ENCODE measurements around the gene CCDC148.

The CCDC148 gene
- total RNA-seq: 0 to 0.19 (median 0) reads per million in 9 experiments

DNA sequence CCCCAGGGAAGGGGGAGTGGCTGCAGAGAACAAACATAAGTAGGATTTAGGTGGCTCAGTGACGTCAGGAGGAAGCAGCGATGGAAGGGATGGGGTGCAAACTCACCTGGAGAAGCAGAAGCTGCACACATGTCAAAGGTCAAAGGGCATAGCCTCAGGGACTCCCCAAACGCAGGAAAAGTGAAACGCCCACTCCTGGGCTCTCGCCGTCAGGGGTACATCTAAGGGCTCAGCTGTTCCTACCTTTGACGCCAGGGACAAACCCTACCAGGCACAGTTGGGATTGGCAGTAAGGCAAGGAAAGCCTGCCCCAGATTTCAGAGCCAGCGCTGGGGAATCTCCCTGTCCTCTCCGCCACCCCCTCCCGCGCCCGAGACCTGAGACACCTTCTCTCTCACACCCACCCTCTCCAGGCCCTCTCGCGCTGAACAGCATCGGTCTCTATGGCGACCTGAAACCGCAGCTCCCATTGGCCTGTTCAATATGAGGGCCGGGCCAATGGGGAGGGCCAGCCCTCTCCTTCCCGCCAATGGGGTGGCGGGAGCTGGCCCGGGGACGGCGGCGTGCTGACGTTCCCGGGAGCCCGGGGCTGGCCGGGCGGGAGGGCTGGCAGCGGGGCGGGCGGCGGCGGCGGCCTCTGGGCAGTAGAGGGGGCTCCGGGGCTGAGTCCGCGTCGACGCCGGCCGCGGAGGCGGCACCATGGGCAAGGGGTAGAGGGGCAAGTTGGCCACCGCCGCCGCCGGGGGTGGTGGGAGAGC lies at the start of gene CCDC148, which contains the start of gene PKP4:
CCDC148 (minus strand) TSS at position 445 of the 758 bp plus-strand sequence; CDS start at position 131, 314 bp downstream.
PKP4 (plus strand) TSS at position 644 of the 758 bp plus-strand sequence. CDS start 76,233 bp downstream, outside the sequence.
- peak; percentile 86 to 88 (median 87) for DNase-seq
- Mint-ChIP-seq H3K4me3 (peak within 1 kb of the TSS; percentile 92), H3K36me3 (ENCODE audit: insufficient read depth) (peaks cover 13% of the 10 kb centered on the region), H3K4me1 (ENCODE audit: low read depth in 2 of 2) (peaks cover 17 to 21% of the 10 kb centered on the region in 2 donors), H3K9me3 (no peaks in the 10 kb centered on the region), H3K27ac (peak within 1 kb of the TSS; percentile 89 to 94), H3K27me3 (no peaks in the 10 kb centered on the region)
- peak; percentile 88 for ATAC-seq (replicated peaks)

DNA sequence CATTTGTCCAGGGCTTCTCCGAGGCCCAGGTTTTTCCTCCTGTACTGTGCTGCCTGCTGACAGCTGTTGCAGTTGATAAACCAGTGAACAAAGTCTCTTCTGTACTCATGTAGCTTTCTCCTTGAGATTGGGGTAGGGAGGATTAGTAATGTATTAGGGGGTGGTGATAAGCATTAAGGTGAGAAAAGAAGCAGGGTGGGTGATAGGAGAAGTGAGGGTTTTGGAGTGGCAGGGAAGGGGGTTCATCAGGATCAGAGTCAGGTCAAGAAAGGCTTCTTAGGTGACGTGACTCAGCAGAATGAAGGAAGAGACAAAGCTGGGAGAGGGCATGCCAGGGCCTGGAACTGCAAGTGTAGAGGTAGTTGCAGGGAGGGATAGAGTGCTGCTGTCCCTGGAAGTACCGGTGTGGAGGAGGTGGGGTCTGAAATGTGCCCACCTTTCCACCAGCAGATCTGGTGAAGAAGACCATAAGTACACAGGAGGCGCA lies 48.9 kb upstream of the CCDC148 start:
- Mint-ChIP-seq H3K36me3 (ENCODE audit: insufficient read depth) (no peaks in the 10 kb centered on the region), H3K4me3 (no peak overlapping the region), H3K9me3 (no peaks in the 10 kb centered on the region), H3K27me3 (no peaks in the 10 kb centered on the region), H3K4me1 (ENCODE audit: low read depth in 2 of 2) (peaks cover 12 to 14% of the 10 kb centered on the region in 2 donors), H3K27ac (no peak overlapping the region)
- DNase-seq (no peak), ATAC-seq (replicated peaks) (no peak)

DNA sequence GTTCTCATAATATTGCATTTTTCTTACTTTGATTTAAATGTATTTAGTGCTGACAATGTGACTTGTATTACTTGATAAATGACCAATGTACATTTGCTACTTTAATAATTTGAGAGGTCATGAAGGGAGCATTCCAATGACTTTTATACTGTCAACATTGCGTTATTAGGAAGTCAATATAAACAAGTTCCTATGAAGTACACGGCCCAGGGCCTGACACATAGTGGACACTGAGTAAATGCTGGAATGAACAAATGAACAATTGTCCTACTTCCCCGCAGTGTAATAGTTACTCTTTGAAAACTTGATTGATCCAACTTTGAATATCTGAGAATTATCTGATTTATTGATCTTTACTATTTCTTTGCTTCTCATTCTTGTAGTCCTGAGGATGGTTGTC lies 47.5 kb upstream of the CCDC148 start:
- H3K27me3 Mint-ChIP-seq: no peaks in the 10 kb centered on the region

DNA sequence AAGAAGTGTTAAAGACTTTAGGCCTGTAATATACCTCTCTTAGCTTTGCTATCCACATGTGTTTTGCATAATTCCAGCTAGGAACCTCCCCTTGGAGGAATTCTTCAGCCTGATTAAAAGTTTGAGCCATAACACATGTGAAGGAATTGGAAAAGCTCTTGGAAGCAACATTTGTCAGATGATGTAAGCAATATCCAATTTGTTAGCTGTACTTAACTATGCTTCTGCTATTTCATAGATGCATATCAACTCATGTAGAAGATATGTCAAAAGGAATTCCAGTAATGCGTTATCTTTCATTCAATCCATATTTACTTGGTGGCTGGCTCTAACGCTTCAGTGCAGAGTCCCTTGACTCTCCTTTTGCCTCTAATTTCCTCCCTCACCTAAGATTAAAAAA lies 46.4 kb upstream of the CCDC148 start:
- Mint-ChIP-seq H3K4me3 (no peak overlapping the region), H3K27ac (no peak overlapping the region), H3K9me3 (no peaks in the 10 kb centered on the region), H3K4me1 (ENCODE audit: low read depth in 2 of 2) (peaks cover 12% of the 10 kb centered on the region in 2 donors), H3K36me3 (ENCODE audit: insufficient read depth) (no peaks in the 10 kb centered on the region), H3K27me3 (no peaks in the 10 kb centered on the region)
- ATAC-seq (replicated peaks) (no peak), DNase-seq (no peak)

More for the DNA sequence above, 47.5 kb upstream of the CCDC148 start:
- Mint-ChIP-seq H3K4me3 (no peak overlapping the region), H3K27ac (no peak overlapping the region), H3K4me1 (ENCODE audit: low read depth in 2 of 2) (peaks cover 12% of the 10 kb centered on the region in 2 donors), H3K36me3 (ENCODE audit: insufficient read depth) (no peaks in the 10 kb centered on the region), H3K9me3 (no peaks in the 10 kb centered on the region)
- ATAC-seq (replicated peaks): no peak
- DNase-seq: no peak

DNA sequence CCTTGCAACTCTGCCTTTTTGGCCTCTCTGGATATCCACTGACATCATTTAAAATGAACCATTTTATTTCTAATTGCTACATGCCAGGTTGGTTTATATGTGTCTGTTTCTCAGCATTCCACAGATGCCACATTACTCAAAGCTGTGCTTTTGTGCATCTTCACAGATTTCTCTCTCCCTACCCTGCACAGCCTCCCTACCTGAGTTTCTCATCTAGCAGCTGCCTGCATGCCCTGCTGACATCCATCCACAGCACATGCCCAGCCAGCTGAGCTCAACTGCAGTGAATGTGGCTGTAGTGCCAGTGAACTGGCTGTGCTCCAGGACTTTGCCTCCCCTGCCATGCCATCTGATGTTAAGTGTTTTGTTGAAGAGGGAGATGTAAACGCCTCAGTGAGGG lies 44.7 kb upstream of the CCDC148 start:
- peaks cover 5 to 7% of the 10 kb centered on the region in 2 donors for H3K4me1 Mint-ChIP-seq (ENCODE audit: low read depth in 2 of 2)
- no peaks in the 10 kb centered on the region for H3K27me3 Mint-ChIP-seq
- no peak for DNase-seq
- no peaks in the 10 kb centered on the region for H3K36me3 Mint-ChIP-seq (ENCODE audit: insufficient read depth)
- no peak for ATAC-seq (replicated peaks)
- no peak overlapping the region for H3K4me3 Mint-ChIP-seq
- no peaks in the 10 kb centered on the region for H3K9me3 Mint-ChIP-seq
- no peak overlapping the region for H3K27ac Mint-ChIP-seq

DNA sequence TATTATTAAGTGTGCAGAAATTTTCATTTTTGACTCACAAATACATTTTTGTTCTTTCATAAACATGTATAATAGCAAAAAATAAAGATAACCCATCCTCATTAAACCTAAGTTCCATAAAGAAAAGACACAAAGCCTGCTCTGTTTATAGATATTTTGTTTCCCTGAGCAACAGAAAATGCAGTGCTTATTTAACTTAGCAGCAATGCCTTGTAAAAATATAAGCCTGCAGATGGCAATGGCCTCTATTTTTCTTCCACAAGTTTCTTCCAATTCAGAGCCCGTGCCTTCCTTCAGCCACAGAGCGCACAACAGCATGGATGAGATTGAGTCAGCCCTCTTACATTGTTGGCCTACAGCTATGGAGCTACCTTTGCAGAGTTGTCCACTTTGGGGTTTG lies 43.8 kb upstream of the CCDC148 start:
- H3K4me1 Mint-ChIP-seq (ENCODE audit: low read depth in 2 of 2): peaks cover 1 to 5% of the 10 kb centered on the region in 2 donors

DNA sequence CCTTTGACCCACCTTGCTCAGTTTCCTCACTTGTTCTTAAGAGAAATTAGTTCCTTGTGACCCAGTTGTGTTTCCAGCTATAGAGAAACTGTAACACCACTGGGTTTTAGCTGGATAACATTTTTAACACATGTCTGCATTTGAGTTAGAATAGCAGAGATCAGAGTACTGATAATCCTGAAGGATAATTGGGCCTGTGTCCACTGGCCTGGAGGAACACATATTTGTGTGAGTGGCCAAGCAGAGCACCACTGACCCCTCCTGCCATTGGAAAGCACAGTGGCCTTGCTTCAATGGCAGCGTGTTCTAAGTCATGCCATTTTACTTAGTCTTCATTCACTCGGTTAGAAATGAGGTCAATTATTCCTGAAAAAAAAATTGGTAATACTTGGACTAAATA lies 42.8 kb upstream of the CCDC148 start:
- Mint-ChIP-seq H3K27me3 (no peaks in the 10 kb centered on the region), H3K27ac (no peak overlapping the region), H3K4me1 (ENCODE audit: low read depth in 2 of 2) (peaks cover 0 to 3% of the 10 kb centered on the region in 2 donors), H3K4me3 (no peak overlapping the region), H3K36me3 (ENCODE audit: insufficient read depth) (no peaks in the 10 kb centered on the region), H3K9me3 (no peaks in the 10 kb centered on the region)
- no peak for ATAC-seq (replicated peaks)
- DNase-seq: no peak

More for the DNA sequence above, 43.8 kb upstream of the CCDC148 start:
- Mint-ChIP-seq H3K4me3 (no peak overlapping the region), H3K36me3 (ENCODE audit: insufficient read depth) (no peaks in the 10 kb centered on the region), H3K27ac (no peak overlapping the region), H3K27me3 (no peaks in the 10 kb centered on the region), H3K9me3 (no peaks in the 10 kb centered on the region)
- DNase-seq (no peak), ATAC-seq (replicated peaks) (no peak)

DNA sequence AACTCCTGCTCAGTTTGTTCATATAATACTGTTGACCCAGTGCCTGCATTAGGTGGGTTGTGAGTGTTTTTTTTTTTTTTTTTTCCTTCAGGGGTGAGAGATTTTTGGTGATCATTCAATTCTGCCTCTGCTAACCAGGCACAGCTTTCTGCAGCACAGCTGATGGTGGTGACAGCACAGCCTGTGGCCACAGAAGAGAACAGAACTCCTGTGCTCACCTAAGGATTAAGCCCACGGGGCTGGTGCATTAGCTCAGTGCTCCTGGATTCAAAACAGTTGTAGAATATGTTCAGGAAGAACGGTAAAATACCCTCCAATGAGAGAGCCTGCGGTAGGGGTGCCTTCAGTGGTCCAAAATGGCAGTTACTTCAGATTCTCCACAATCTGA lies 42.2 kb upstream of the CCDC148 start:
- DNase-seq (no peak), ATAC-seq (replicated peaks) (no peak)
- Mint-ChIP-seq H3K9me3 (no peaks in the 10 kb centered on the region), H3K27ac (no peak overlapping the region), H3K27me3 (no peaks in the 10 kb centered on the region), H3K36me3 (ENCODE audit: insufficient read depth) (no peaks in the 10 kb centered on the region), H3K4me1 (ENCODE audit: low read depth in 2 of 2) (peaks cover 0 to 3% of the 10 kb centered on the region in 2 donors), H3K4me3 (no peak overlapping the region)

DNA sequence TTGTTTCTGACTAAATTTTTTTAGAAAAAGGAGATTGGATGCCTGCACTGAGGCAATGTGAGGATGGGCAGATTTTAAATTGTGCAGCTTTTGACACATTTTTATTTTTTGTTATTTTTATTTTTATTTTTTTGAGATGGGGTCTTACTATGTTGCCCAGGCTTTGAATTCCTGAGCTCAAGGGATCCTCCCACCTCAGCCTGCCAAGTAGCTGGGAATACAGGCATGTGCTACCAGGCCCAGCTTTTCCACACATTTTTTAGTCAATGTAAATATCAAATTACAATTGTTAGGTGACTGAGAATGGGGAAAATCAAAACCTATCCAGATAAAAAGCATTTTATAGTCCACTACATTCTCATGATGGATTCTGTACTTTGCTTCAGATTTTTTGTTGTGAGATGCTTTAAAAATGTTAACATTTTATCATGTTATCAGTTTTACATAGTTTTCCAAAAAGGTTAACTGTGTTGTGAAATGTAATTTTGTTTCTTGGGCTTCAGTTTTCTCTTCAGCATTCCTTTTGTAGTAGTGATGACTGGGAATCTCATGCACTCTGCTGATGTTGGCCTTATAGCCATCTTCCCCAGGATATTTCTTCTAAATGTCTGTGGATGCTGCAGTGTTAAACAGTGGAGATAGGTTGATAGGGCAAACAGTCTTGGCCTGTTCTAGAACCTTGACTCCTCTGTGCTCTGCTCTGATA lies 41.6 kb upstream of the CCDC148 start:
- H3K36me3 Mint-ChIP-seq (ENCODE audit: insufficient read depth): no peaks in the 10 kb centered on the region
- no peaks in the 10 kb centered on the region for H3K27me3 Mint-ChIP-seq
- ATAC-seq (replicated peaks) (no peak), DNase-seq (no peak)
- peaks cover 0 to 3% of the 10 kb centered on the region in 2 donors for H3K4me1 Mint-ChIP-seq (ENCODE audit: low read depth in 2 of 2)
- no peaks in the 10 kb centered on the region for H3K9me3 Mint-ChIP-seq
- H3K27ac Mint-ChIP-seq: no peak overlapping the region
- no peak overlapping the region for H3K4me3 Mint-ChIP-seq

DNA sequence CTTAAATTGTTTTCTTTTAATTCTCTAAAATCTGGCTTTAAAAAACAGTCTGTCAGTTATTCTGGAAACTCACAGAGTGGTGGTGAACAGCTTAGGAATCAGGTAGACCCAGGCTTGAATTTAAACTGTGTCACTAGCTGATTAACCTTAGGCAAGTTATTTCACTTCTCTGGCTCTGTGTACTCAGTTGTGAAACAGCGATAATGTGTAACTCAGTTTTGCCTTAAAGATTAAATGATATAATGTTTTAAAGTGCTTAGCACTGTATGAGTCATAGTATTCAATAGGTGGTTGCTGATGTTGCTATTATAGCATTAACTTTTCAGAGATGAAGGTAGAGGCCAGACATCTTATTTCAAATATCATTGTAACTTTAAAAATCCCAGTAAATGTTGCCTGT lies 40.9 kb upstream of the CCDC148 start:
- Mint-ChIP-seq H3K9me3 (no peaks in the 10 kb centered on the region), H3K27me3 (no peaks in the 10 kb centered on the region), H3K27ac (no peak overlapping the region), H3K36me3 (ENCODE audit: insufficient read depth) (no peaks in the 10 kb centered on the region), H3K4me3 (no peak overlapping the region), H3K4me1 (ENCODE audit: low read depth in 2 of 2) (peaks cover 0 to 3% of the 10 kb centered on the region in 2 donors)
- DNase-seq (no peak), ATAC-seq (replicated peaks) (no peak)

DNA sequence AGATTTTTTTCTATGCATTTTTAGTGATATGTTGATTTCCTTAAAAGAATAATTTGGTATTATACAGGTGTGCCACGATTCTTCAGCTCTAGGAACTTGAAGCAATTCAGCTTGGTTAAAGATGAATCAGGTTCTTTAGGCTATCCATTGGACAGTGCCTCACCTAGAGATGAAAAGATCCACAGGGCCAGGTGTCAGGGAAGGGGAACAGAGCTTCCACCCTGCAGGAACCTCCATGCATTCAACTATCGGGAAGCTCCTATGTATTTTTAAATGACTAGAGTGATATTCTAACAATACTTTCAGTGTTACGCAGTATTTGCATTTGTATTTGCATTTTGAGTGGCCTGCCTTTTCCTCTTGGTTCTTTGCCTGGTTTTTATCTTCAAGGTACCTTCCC lies 40.4 kb upstream of the CCDC148 start:
- Mint-ChIP-seq H3K9me3 (no peaks in the 10 kb centered on the region), H3K36me3 (ENCODE audit: insufficient read depth) (no peaks in the 10 kb centered on the region), H3K4me1 (ENCODE audit: low read depth in 2 of 2) (peaks cover 0 to 3% of the 10 kb centered on the region in 2 donors), H3K27me3 (no peaks in the 10 kb centered on the region), H3K4me3 (no peak overlapping the region), H3K27ac (no peak overlapping the region)
- DNase-seq (no peak), ATAC-seq (replicated peaks) (no peak)

DNA sequence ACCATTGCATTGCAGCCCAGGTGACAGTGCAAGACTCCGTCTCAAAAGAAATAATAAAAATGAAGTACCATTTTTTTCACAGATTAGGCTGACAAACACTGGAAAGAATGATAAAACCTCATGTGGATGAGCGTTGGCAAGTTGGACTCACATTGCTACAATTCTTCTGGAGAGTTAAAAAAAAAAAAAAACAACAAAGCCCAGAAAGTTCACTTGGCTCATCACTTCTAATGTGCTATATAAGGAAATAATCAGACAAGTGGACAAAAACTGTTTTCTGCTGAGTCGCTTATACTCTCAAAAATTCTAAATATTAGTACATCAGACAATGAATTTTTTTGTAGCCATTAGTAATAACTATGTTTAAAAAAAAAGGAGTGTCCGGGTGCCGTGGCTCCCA lies 38.6 kb upstream of the CCDC148 start:
- ATAC-seq (replicated peaks): no peak
- no peak overlapping the region for H3K4me3 Mint-ChIP-seq
- no peaks in the 10 kb centered on the region for H3K36me3 Mint-ChIP-seq (ENCODE audit: insufficient read depth)
- DNase-seq: no peak
- no peaks in the 10 kb centered on the region for H3K9me3 Mint-ChIP-seq
- no peak overlapping the region for H3K27ac Mint-ChIP-seq
- H3K4me1 Mint-ChIP-seq (ENCODE audit: low read depth in 2 of 2): no peaks in the 10 kb centered on the region
- no peaks in the 10 kb centered on the region for H3K27me3 Mint-ChIP-seq

DNA sequence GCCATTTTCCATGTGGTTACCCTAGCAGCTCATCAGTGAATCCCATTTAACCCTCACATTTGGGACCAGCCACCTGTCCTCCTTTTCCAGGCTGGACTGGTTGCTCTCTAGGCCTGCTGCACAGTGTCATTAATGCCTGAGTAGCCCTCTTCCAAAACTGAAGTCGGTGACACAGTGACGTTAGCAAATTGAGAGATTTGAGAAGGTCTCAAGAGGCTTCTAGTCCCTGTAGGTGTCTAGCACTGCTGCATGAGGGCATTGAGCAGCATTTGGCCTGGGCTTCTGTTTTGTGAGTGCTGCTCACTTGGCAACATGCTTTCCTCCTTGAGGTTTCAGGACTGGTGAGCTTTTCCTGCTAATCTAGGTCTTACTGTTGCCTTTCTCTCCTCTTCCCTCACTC lies 36.9 kb upstream of the CCDC148 start:
- ATAC-seq (replicated peaks) (no peak), DNase-seq (no peak)
- no peak overlapping the region for H3K27ac Mint-ChIP-seq
- no peaks in the 10 kb centered on the region for H3K27me3 Mint-ChIP-seq
- no peaks in the 10 kb centered on the region for H3K36me3 Mint-ChIP-seq (ENCODE audit: insufficient read depth)
- no peak overlapping the region for H3K4me3 Mint-ChIP-seq
- no peaks in the 10 kb centered on the region for H3K9me3 Mint-ChIP-seq
- no peaks in the 10 kb centered on the region for H3K4me1 Mint-ChIP-seq (ENCODE audit: low read depth in 2 of 2)

DNA sequence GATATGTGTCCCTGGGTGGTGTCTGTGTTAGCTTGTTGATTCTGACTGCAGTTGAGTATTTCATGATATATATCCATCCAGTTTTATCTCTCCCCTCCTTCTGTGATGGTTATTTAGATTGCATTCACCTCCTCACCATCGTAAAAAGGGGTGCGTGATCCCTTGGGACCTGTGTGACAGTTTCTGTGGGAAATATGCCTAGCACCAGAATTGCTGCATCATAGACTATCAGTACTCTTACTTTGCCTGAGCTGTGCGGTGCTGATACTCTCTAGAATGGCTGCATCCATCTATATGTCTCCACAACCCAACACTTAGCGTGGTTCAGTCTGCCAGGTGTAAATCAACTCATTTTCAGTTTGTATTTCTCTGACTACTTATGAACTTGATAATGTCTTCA lies 34.5 kb upstream of the CCDC148 start:
- Mint-ChIP-seq H3K36me3 (ENCODE audit: insufficient read depth) (no peaks in the 10 kb centered on the region), H3K27me3 (no peaks in the 10 kb centered on the region), H3K9me3 (no peaks in the 10 kb centered on the region), H3K4me1 (ENCODE audit: low read depth in 2 of 2) (peaks cover 0 to 3% of the 10 kb centered on the region in 2 donors), H3K27ac (no peak overlapping the region), H3K4me3 (no peak overlapping the region)
- DNase-seq (no peak), ATAC-seq (replicated peaks) (no peak)

Data from effector memory CD8-positive, alpha-beta T cell (primary cell).